ENCODE data around the gene MTERF4.

- TF ChIP-seq, protein P1, sequence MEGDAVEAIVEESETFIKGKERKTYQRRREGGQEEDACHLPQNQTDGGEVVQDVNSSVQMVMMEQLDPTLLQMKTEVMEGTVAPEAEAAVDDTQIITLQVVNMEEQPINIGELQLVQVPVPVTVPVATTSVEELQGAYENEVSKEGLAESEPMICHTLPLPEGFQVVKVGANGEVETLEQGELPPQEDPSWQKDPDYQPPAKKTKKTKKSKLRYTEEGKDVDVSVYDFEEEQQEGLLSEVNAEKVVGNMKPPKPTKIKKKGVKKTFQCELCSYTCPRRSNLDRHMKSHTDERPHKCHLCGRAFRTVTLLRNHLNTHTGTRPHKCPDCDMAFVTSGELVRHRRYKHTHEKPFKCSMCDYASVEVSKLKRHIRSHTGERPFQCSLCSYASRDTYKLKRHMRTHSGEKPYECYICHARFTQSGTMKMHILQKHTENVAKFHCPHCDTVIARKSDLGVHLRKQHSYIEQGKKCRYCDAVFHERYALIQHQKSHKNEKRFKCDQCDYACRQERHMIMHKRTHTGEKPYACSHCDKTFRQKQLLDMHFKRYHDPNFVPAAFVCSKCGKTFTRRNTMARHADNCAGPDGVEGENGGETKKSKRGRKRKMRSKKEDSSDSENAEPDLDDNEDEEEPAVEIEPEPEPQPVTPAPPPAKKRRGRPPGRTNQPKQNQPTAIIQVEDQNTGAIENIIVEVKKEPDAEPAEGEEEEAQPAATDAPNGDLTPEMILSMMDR (IDR thresholded peaks at IDR 0.05; ENCODE audit: low read depth, low read length), result no peak
- no peak for TF ChIP-seq MAX (IDR thresholded peaks at IDR 0.05; ENCODE audit: low read depth, low read length)
- TF ChIP-seq MYC (IDR thresholded peaks at IDR 0.05; ENCODE audit: low read depth, low read length), result no peak
- TF ChIP-seq POLR2A (IDR thresholded peaks at IDR 0.05; ENCODE audit: extremely low read depth, insufficient read length), result no peak
Measured at GRCh38 chr2:241136191-241136590, 34.1 kb upstream of the MTERF4 start.
